ENCODE results near the gene HDAC11.

DNA sequence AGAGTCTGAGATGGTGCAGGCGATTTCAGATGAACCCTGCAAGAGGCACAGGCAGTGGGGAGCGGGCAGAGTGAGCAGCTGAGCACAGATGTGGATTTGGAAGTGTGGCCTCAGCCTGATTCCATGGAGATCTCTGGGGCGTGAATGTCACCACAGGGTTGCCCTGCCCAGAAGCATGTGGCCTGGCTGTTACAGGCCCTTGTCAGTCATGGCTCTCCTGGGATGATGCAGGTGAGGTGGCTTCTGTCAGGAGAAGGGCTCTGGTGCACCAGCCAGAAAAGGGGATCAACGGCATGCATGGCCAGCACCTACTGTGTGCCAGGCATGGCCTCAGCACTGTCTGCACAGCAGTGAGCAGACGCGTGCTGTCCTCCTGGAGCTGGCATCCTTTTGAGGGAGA, 11.9 kb downstream of the HDAC11 start:
- TF ChIP-seq, protein P1, sequence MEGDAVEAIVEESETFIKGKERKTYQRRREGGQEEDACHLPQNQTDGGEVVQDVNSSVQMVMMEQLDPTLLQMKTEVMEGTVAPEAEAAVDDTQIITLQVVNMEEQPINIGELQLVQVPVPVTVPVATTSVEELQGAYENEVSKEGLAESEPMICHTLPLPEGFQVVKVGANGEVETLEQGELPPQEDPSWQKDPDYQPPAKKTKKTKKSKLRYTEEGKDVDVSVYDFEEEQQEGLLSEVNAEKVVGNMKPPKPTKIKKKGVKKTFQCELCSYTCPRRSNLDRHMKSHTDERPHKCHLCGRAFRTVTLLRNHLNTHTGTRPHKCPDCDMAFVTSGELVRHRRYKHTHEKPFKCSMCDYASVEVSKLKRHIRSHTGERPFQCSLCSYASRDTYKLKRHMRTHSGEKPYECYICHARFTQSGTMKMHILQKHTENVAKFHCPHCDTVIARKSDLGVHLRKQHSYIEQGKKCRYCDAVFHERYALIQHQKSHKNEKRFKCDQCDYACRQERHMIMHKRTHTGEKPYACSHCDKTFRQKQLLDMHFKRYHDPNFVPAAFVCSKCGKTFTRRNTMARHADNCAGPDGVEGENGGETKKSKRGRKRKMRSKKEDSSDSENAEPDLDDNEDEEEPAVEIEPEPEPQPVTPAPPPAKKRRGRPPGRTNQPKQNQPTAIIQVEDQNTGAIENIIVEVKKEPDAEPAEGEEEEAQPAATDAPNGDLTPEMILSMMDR (IDR thresholded peaks at IDR 0.05; ENCODE audit: low read depth, low read length) = no peak
- TF ChIP-seq EZH2phosphoT487 (IDR thresholded peaks at IDR 0.05; ENCODE audit: low read depth) = no peak

Data from OCI-LY3 (cell line).